AG04449 (cell line): ENCODE data around the gene FAM216A.

Source experiments
- CTCF ChIA-PET: fragments of 350-600 bp; formaldehyde crosslinking; extraction: SDS; loops from one replicate; lab custom pipeline; 2021; ENCODE audit warnings: antibody characterized with exemption; lab: Yijun Ruan, JAX
- POLR2A ChIA-PET: fragments of 400-600, 350-600 bp; formaldehyde crosslinking; extraction: SDS; loops from one replicate; lab custom pipeline; 2020; ENCODE audit warnings: antibody characterized with exemption, inconsistent platforms; lab: Yijun Ruan, JAX
- DNase-seq: peaks from one replicate; pipeline ENCODE4 v3.0.0-alpha.2; 2010; ENCODE audit warnings: low read depth, low spot score
- H3K4me3 ChIP-seq: 2 replicates; pipeline ENCODE4 v1.5.1; 2011; ENCODE audit warnings: low read depth, mild to moderate bottlenecking, control low read depth, low read length
- TF ChIP-seq, protein P1 (sequence below): IDR thresholded peaks from one replicate; pipeline ENCODE4 v1.5.1; 2011; ENCODE audit warnings: mild to moderate bottlenecking, moderate library complexity, low read length, control low read depth, inconsistent platforms; ENCODE audit not compliant: insufficient read depth; ENCODE audit errors: missing control alignments

Gene FAM216A

DNA sequence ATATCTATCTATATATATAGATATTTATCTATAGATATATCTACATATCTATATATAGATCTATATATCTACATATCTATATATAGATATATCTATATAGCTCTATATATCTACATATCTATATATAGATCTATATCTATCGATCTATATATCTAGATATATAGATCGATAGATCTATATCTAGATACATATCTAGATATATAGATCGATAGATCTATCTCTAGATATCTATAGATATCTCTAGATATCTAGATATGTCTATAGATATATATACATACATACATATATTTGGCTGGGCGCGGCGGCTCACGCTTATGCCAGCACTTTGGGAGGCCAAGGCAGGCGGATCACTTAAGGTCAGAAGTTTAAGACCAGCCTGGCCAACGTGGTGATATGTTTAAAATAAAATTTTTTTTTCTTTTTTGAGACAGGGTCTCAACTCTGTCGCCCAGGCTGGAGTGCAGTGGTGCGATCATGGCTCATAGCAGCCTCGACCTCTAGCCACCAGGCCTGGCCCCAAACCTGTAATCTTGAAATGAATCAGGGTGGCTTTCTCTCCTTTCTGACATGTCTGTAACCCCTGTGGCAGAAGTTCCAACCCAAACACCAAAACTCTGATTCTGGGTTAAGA lies 36.6 kb upstream of the FAM216A start:
- DNase-seq = no peak
- CTCF ChIA-PET = interaction anchor here (0.6 to 2.9 kb wide), 51 partner anchors 8 to 450 kb away, joined by 3 to 65 read pairs (median 5); partner anchors contain the start of genes ANAPC7, ARPC3, FAM216A and GPN3
- POLR2A ChIA-PET = interaction anchor here (0.9 to 1.5 kb wide), 3 partner anchors 10 to 36 kb away, joined by 5 to 10 read pairs (median 6); partner anchors contain the start of genes ARPC3, FAM216A and GPN3
- no peak overlapping the region for H3K4me3 ChIP-seq
- TF ChIP-seq, protein P1, sequence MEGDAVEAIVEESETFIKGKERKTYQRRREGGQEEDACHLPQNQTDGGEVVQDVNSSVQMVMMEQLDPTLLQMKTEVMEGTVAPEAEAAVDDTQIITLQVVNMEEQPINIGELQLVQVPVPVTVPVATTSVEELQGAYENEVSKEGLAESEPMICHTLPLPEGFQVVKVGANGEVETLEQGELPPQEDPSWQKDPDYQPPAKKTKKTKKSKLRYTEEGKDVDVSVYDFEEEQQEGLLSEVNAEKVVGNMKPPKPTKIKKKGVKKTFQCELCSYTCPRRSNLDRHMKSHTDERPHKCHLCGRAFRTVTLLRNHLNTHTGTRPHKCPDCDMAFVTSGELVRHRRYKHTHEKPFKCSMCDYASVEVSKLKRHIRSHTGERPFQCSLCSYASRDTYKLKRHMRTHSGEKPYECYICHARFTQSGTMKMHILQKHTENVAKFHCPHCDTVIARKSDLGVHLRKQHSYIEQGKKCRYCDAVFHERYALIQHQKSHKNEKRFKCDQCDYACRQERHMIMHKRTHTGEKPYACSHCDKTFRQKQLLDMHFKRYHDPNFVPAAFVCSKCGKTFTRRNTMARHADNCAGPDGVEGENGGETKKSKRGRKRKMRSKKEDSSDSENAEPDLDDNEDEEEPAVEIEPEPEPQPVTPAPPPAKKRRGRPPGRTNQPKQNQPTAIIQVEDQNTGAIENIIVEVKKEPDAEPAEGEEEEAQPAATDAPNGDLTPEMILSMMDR = no peak

DNA sequence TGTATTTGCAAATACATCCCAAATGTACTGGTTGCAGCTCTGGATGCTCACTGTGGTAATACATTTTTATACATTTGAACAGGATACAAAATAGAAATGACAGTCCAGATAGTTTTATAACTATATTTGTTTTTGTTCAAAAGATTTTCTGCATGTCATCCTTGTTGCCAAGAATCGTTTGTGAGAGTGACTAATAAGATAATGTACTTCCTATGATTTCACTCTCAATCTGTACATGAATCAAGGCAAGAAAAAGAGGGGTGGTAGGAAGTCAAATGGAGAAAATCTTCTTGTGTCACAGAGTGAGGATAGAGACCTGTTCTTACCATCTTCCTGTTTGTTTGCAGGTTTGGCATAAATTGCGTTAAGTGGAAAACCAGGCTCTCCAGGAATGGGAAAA lies 32.4 kb upstream of the FAM216A start:
- CTCF ChIA-PET = interaction anchor here (1.8 kb wide), 1 partner anchor 452 kb away, joined by 3 read pairs; no protein-coding TSS in a partner anchor
- no peak overlapping the region for H3K4me3 ChIP-seq
- no peak for DNase-seq
- POLR2A ChIA-PET = no interaction called here
- TF ChIP-seq, protein P1 = no peak

DNA sequence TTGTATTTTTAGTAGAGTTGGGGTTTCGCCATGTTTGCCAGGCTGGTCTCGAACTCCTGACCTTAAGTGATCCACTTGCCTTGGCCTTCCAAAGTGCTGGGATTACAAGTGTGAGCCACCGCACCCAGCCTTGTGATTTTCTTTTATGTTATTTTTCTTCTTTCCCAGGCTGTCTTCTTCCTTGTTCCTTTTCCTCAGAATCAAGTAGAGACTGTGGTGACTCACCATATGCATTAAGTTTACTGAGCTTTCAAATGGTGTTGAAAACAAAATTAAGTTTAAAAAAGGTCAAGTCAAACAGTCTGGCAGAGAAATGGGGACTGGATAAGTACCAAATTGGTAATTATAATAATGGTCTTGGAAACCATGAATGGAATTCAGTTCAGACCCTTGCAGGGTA lies 24.2 kb upstream of the FAM216A start:
- H3K4me3 ChIP-seq = no peak overlapping the region
- CTCF ChIA-PET = interaction anchor here (1.3 to 2.7 kb wide), 4 partner anchors 13 to 157 kb away, joined by 3 to 17 read pairs (median 6); partner anchors contain the start of gene FAM216A
- TF ChIP-seq, protein P1 = no peak
- POLR2A ChIA-PET = no interaction called here
- no peak for DNase-seq

DNA sequence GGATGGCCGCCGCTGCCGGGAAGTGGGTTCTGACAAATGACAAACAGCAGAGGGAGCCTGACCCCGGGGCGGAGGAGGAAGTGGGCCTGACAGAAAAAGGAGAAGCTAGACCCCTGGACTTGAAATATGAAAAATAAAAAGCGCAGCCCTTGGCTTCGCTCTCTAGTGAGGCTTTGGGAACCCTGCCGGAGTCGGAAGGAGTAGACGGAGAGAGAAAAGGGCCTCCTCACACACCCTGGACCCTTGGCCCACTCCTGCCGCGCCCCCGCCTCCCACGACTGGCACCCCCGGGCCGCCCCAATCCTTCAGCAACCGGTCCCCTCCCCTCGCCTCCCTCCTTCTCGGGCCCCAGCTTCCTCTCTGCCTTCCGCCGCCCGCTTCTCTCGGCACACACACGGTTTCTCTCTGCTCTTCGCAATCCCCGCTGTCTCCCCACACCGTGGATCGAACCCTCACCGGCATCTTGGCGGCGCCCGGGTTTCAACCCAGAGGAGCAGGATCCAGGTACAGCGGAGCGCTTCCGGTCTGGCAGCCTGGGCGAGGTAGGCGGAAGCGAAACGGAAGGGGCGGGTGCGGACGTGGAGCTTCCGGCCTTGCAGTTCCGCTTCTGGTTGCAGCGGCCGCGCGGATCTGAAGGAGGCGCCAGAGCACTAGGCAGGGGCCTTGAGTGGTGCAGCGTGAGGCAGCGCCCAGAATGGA lies 18.7 kb upstream of the FAM216A start, which contains the start of gene ARPC3:
TSS of gene ARPC3 (minus strand) at position 539 of the 699 bp plus-strand sequence. CDS start at position 462, 77 bp downstream.
- POLR2A ChIA-PET = interaction anchor here (0.7 to 1.7 kb wide), 7 partner anchors 9 to 144 kb away, joined by 3 to 15 read pairs (median 3); partner anchors contain the start of genes FAM216A and GPN3
- CTCF ChIA-PET = interaction anchor here (0.6 to 9.1 kb wide), 35 partner anchors 9 to 444 kb away, joined by 3 to 195 read pairs (median 4); partner anchors contain the start of genes FAM216A, GPN3, RAD9B and TCTN1
- peak within 1 kb of the TSS; percentile 95 for H3K4me3 ChIP-seq
- peak; percentile 42 for DNase-seq
- TF ChIP-seq, protein P1 = peak; percentile 92

DNA sequence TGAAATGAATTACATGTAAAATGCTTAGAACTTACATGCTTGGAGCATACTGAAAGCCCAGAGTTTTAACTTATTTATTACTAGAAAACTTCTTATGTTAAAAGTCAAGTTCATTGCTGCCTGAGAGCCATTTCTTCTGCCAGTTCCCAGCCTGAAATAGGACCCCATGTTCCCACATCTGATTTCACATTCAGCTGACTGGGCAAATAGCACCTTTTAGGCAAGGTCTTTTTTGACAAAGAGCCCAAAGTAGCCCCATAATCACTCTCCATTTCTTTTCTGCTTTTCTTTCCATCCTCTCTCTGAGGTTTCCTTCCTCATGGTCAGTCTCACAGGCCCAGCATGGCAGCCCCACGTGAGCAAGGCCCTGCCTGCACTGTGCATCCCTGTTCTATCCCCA lies 17.4 kb upstream of the FAM216A start:
- no peak for DNase-seq
- TF ChIP-seq, protein P1 = no peak
- ChIA-PET CTCF (interaction anchor here (1.0 to 9.1 kb wide), 10 partner anchors 16 to 376 kb away, joined by 3 to 195 read pairs (median 6); partner anchors contain the start of genes FAM216A and GPN3), POLR2A (no interaction called here)
- no peak overlapping the region for H3K4me3 ChIP-seq
